ENCODE results near the gene RBPJL. TPM values are rescaled to one million over a fixed set of nuclear protein-coding genes. Genes with fewer than 3 reads are reported as not detected.

Gene RBPJL
- total RNA-seq, 1 donor from 2014 or later = not detected

- no peak overlapping the region for H3K4me3 Mint-ChIP-seq
- no peak overlapping the region for H3K27ac Mint-ChIP-seq (ENCODE audit: unreplicated experiment)
Measured at GRCh38 chr20:45361793-45362192, 55.2 kb downstream of the RBPJL start.

GRCh38 chr20:45362804-45363610 is 56.4 kb downstream of the RBPJL start, which contains the start of gene SYS1:
Gene SYS1, plus strand, starts transcription at chr20:45363156. Its CDS starts 376 bp downstream, at chr20:45363532.
- Mint-ChIP-seq H3K9me3 (no peaks in the 10 kb centered on the region), H3K36me3 (ENCODE audit: low read depth) (no peaks in the 10 kb centered on the region), H3K4me3 (peak within 1 kb of the TSS; percentile 97), H3K27ac (ENCODE audit: unreplicated experiment) (peak within 1 kb of the TSS; percentile 97), H3K27me3 (ENCODE audit: low read depth) (no peaks in the 10 kb centered on the region), H3K4me1 (peaks cover 22% of the 10 kb centered on the region)
- DNase-seq (ENCODE audit: low read depth, low spot score) = peak; percentile 99
- peak; percentile 94 for TF ChIP-seq CTCF (conservative IDR thresholded peaks at IDR 0.05)

More at GRCh38 chr20:45361793-45362192, 55.2 kb downstream of the RBPJL start:
- no peak for TF ChIP-seq CTCF (conservative IDR thresholded peaks at IDR 0.05)
- peaks cover 22% of the 10 kb centered on the region for H3K4me1 Mint-ChIP-seq
- no peak for DNase-seq (ENCODE audit: low read depth, low spot score)
- H3K9me3 Mint-ChIP-seq = no peaks in the 10 kb centered on the region
- no peaks in the 10 kb centered on the region for H3K27me3 Mint-ChIP-seq (ENCODE audit: low read depth)
- no peaks in the 10 kb centered on the region for H3K36me3 Mint-ChIP-seq (ENCODE audit: low read depth)

GRCh38 chr20:45363611-45364492 is 57.2 kb downstream of the RBPJL start:
- H3K36me3 Mint-ChIP-seq (ENCODE audit: low read depth) = peaks cover 4% of the 10 kb centered on the region
- no peak for DNase-seq (ENCODE audit: low read depth, low spot score)
- no peaks in the 10 kb centered on the region for H3K27me3 Mint-ChIP-seq (ENCODE audit: low read depth)
- peaks cover 22% of the 10 kb centered on the region for H3K4me1 Mint-ChIP-seq
- peak overlapping the region; percentile 97 for H3K4me3 Mint-ChIP-seq
- peak overlapping the region; percentile 97 for H3K27ac Mint-ChIP-seq (ENCODE audit: unreplicated experiment)
- no peaks in the 10 kb centered on the region for H3K9me3 Mint-ChIP-seq
- TF ChIP-seq CTCF (conservative IDR thresholded peaks at IDR 0.05) = no peak

- Mint-ChIP-seq H3K27ac (ENCODE audit: unreplicated experiment) (no peak overlapping the region), H3K27me3 (ENCODE audit: low read depth) (no peaks in the 10 kb centered on the region), H3K4me3 (peak overlapping the region; percentile 97), H3K36me3 (ENCODE audit: low read depth) (peaks cover 4% of the 10 kb centered on the region), H3K9me3 (no peaks in the 10 kb centered on the region), H3K4me1 (peaks cover 22% of the 10 kb centered on the region)
- DNase-seq (ENCODE audit: low read depth, low spot score) = no peak
- no peak for TF ChIP-seq CTCF (conservative IDR thresholded peaks at IDR 0.05)
Measured at GRCh38 chr20:45365444-45365970, 58.9 kb downstream of the RBPJL start.

- TF ChIP-seq CTCF (conservative IDR thresholded peaks at IDR 0.05) = no peak
- H3K36me3 Mint-ChIP-seq (ENCODE audit: low read depth) = peaks cover 4% of the 10 kb centered on the region
Measured at GRCh38 chr20:45366192-45366591, 59.6 kb downstream of the RBPJL start.

More at GRCh38 chr20:45366192-45366591, 59.6 kb downstream of the RBPJL start:
- no peaks in the 10 kb centered on the region for H3K9me3 Mint-ChIP-seq
- H3K4me1 Mint-ChIP-seq = peaks cover 22% of the 10 kb centered on the region
- no peak overlapping the region for H3K27ac Mint-ChIP-seq (ENCODE audit: unreplicated experiment)
- H3K27me3 Mint-ChIP-seq (ENCODE audit: low read depth) = no peaks in the 10 kb centered on the region
- DNase-seq (ENCODE audit: low read depth, low spot score) = no peak
- peak overlapping the region; percentile 97 for H3K4me3 Mint-ChIP-seq
